Lower lobe of right lung (tissue), 2 donors: ENCODE results near the gene ALOX5AP. TPM values are rescaled to one million over a fixed set of nuclear protein-coding genes. Genes with fewer than 3 reads are reported as not detected.
A peak's percentile ranks its signal among the peaks of the same experiment; 100 is the strongest.

ENCODE experiments used
- ATAC-seq, 2 donors: fragments of 200-7000 bp; cut with Tn5 transposase; one replicate each; pipeline ENCODE4 v1.9.1; 2020 to 2022; ENCODE audit warnings: mild to moderate bottlenecking in 2 of 2, moderate library complexity in 2 of 2
- DNase-seq: peaks from one replicate; pipeline ENCODE4 v3.0.0-alpha.2; 2020
- H3K27ac ChIP-seq: fragments of 200-600 bp; one replicate; pipeline ENCODE4 v1.8.0; 2022
- H3K27me3 ChIP-seq: fragments of 200-600 bp; one replicate; pipeline ENCODE4 v1.8.0; 2022; ENCODE audit warnings: low read depth
- H3K36me3 ChIP-seq: fragments of 200-600 bp; one replicate; pipeline ENCODE4 v1.8.0; 2022; ENCODE audit warnings: mild to moderate bottlenecking
- H3K4me1 ChIP-seq: fragments of 200-600 bp; one replicate; pipeline ENCODE4 v1.8.0; 2022
- H3K4me3 ChIP-seq: fragments of 200-600 bp; one replicate; pipeline ENCODE4 v1.8.0; 2022; ENCODE audit warnings: mild to moderate bottlenecking
- H3K9me3 ChIP-seq: fragments of 200-600 bp; one replicate; pipeline ENCODE4 v1.8.0; 2022
- CTCF ChIP-seq: fragments of 200-600 bp; IDR thresholded peaks from one replicate; pipeline ENCODE4 v1.8.0; 2022; ENCODE audit warnings: antibody characterized with exemption, mild to moderate bottlenecking
- intact Hi-C: fragments of 100-400 bp; cut with DNase I; formaldehyde crosslinking; loops from one replicate; pipeline ENCODE4 v1.11.0; 2022
- total RNA-seq: library from RNA; stranded (reverse); fragmentation: NEBNext Ultra II Directional; extraction: Animal tissue kit (Norgen Biotek cat#: 25700); gene quantifications from one replicate; pipeline ENCODE4 v1.2.1, GENCODE V29; 2021
- donor health status: DM: no; HTN: yes; CAD: no; lungs with severe emphysema.

ALOX5AP gene
- total RNA-seq, 1 donor from 2014 or later: 311 TPM

DNA sequence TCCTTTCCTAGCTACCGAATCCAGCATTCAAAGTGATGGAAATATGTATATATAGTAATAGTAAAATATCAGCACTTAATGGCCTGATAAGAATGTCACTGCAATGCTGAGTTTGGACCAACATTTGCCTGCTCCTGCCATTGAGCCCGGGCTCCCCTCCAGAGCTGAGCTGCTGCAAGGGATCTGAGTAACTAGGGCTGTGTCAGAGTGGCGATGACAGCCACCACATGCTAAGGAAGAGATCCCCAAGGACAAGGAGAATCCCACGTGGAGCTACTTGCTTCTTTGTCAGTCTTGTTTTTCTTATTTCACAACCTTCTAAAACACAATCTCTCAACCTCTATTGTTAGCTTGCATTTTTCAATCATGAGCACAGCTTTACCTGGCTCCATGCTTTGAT lies 19.5 kb upstream of the ALOX5AP start:
- Histone ChIP-seq H3K36me3 (no peaks in the 10 kb centered on the region), H3K4me1 (peaks cover 24% of the 10 kb centered on the region), H3K4me3 (no peak overlapping the region), H3K9me3 (no peaks in the 10 kb centered on the region), H3K27me3 (no peaks in the 10 kb centered on the region), H3K27ac (no peak overlapping the region)
- TF ChIP-seq CTCF: no peak
- no peak for DNase-seq
- intact Hi-C loops: no loop called here
- ATAC-seq: no peak

DNA sequence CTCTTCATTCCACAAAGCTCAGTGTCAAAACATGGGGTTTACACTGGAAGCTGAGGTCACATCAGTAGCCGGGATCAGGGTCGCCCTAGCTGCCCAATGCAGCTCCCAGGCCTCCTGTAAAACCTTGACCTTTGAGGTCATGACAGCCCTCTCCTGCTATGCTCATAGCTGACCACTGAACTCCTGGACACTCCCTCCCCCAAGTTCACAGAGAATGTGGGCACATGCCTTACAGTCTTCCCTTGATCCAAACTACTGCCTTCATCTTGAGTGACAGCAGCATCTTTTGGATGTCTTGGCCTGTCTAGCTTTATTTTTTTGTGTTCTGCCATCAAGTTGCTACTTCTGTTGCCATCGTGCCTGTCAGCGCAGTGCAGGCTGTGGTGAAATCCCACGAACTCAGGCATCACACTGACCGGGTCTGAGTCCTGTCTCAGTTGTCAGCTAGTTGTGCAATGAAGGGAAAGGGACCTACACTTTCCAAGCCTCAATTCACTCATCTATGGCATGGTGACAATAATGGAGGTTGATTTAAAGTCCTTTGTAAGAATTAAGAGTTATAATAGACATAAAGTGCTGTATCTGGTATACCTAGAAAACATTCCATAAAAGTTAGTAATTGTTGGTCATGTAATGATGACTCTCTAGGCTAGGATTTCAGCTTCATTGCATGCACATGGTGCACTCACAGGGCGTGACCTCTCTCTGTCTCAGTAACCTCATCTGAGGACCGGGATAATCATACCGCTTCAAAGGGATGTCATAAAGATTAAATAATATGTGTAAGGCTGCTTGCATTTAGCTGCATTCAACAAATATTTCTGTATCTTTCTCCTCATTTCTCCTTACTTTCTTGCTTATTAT lies 16.4 kb upstream of the ALOX5AP start:
- intact Hi-C loops: no loop called here
- no peak for TF ChIP-seq CTCF

GRCh38 chr13:30719525-30719914 lies 15.8 kb upstream of the ALOX5AP start:
- no peaks in the 10 kb centered on the region for H3K36me3 ChIP-seq
- no peak overlapping the region for H3K4me3 ChIP-seq
- no peaks in the 10 kb centered on the region for H3K9me3 ChIP-seq
- no peak overlapping the region for H3K27ac ChIP-seq
- TF ChIP-seq CTCF: no peak
- DNase-seq (no peak), ATAC-seq (no peak)
- H3K4me1 ChIP-seq: peaks cover 35% of the 10 kb centered on the region
- intact Hi-C loops: no loop called here
- no peaks in the 10 kb centered on the region for H3K27me3 ChIP-seq

More for the DNA sequence above, 16.4 kb upstream of the ALOX5AP start:
- no peaks in the 10 kb centered on the region for H3K9me3 ChIP-seq
- no peaks in the 10 kb centered on the region for H3K27me3 ChIP-seq
- H3K27ac ChIP-seq: no peak overlapping the region
- peak in 1 of 2 donors; percentile 13 for ATAC-seq
- DNase-seq: no peak
- peaks cover 35% of the 10 kb centered on the region for H3K4me1 ChIP-seq
- H3K36me3 ChIP-seq: no peaks in the 10 kb centered on the region
- H3K4me3 ChIP-seq: no peak overlapping the region

DNA sequence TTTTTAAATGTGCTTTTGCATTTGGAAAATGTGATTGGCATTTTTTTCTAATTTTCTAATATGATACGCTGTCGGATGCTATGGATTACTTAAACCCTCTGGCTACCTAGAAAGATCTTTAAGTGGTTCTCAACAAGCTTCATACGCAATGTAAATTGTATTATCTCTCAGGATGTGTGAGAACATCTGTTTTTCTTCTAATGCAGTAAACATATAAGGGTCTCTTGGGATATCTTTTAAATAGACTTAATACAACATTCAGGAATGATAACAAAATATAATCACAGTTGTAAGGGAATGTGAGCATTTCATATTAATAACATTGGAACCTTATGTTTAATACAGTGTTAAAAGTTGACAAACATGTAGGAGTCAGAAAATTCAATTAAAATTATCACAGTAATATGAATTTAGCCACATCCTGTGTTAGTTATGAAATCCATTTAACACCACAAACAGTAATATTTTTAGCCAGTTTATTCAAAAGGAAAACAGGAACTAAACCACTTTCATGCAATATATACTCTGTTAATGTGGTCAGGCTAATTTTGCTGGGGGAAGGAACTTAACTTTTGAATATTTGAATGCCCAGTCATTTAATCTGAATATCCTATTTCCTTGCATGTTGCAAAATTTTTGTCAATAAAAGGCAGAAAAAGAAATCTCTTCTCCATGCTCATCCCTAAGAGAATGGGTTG lies 15.0 kb upstream of the ALOX5AP start:
- intact Hi-C loops: no loop called here
- H3K27ac ChIP-seq: no peak overlapping the region
- no peaks in the 10 kb centered on the region for H3K27me3 ChIP-seq
- TF ChIP-seq CTCF: no peak
- peaks cover 28% of the 10 kb centered on the region for H3K4me1 ChIP-seq
- no peaks in the 10 kb centered on the region for H3K9me3 ChIP-seq
- peak in 1 of 2 donors; percentile 58 for ATAC-seq
- no peaks in the 10 kb centered on the region for H3K36me3 ChIP-seq
- H3K4me3 ChIP-seq: no peak overlapping the region
- no peak for DNase-seq

- Histone ChIP-seq H3K4me3 (no peak overlapping the region), H3K27ac (no peak overlapping the region), H3K9me3 (no peaks in the 10 kb centered on the region), H3K4me1 (peaks cover 25% of the 10 kb centered on the region), H3K36me3 (no peaks in the 10 kb centered on the region), H3K27me3 (no peaks in the 10 kb centered on the region)
- no peak for DNase-seq
- no peak for TF ChIP-seq CTCF
- intact Hi-C loops: no loop called here
- ATAC-seq: no peak
Measured at GRCh38 chr13:30721936-30722335, 13.4 kb upstream of the ALOX5AP start.
